ENCODE results near the gene MAN1A1. TPM values are rescaled to one million over a fixed set of nuclear protein-coding genes. Genes with fewer than 3 reads are reported as not detected.
A peak's percentile ranks its signal among the peaks of the same experiment; 100 is the strongest.

Gene MAN1A1
- total RNA-seq (2021; fragmentation: NEBNext Ultra II Directional; extraction: Animal tissue kit (Norgen Biotek cat#: 25700)) (5.4 TPM in 2 replicates), polyA plus RNA-seq (2011; rRNA removed) (1.5 and 1.8 TPM in 2 replicates), polyA minus RNA-seq (2011; rRNA and poly(A)+ RNA removed) (1.5 and 2.1 TPM in 2 replicates)
- polyA plus RNA-seq (2011; cell fraction: cytosol; rRNA removed): 2.7 TPM
- polyA plus RNA-seq (2011; cell fraction: nucleus; rRNA removed): 1.2 TPM
- polyA plus RNA-seq (2012, experiment 1 of 2): 1.7 to 3.3 TPM (median 2.2 TPM) in 4 replicates
- polyA plus RNA-seq (2012, experiment 2 of 2): 0.60 TPM
- polyA plus RNA-seq (2013, experiment 1 of 2): 5.1 TPM
- polyA plus RNA-seq (2013, experiment 2 of 2): 5.6 TPM
- 2.9 TPM for polyA minus RNA-seq (2011; cell fraction: cytosol; rRNA and poly(A)+ RNA removed)
- polyA minus RNA-seq (2011; cell fraction: nucleus; rRNA and poly(A)+ RNA removed): 4.3 TPM
- long read RNA-seq, experiment 1, full-length matches to known transcripts: 3 of 8 reads
- long read RNA-seq, experiment 1, partial matches to known transcripts: 3 of 8 reads
- long read RNA-seq, experiment 1, other reads (novel, unspliced or antisense): 2 of 8 reads
- long read RNA-seq, experiment 2, partial matches to known transcripts: 0 of 3 reads
- long read RNA-seq, experiment 2, other reads (novel, unspliced or antisense): 3 of 3 reads

- Histone ChIP-seq H4K5ac (ENCODE audit: insufficient read length, low read depth, low read length) (peak within 1 kb of the TSS; percentile 41), H2BK15ac (ENCODE audit: low read length) (no peak within 1 kb of the TSS), H3K23me2 (ENCODE audit: low read depth, low read length) (peaks cover 15% of the 10 kb centered on the region; the same call in 1 of the 2 replicates), H3K23ac (ENCODE audit: insufficient read length) (no peak within 1 kb of the TSS), H3K79me1 (ENCODE audit: low read depth, low read length) (no peaks in the 10 kb centered on the region), H3K9me3 (ENCODE audit: insufficient read depth in 2 of 2, low read depth in 1 of 2, low read length in 1 of 2) (no peaks in the 10 kb centered on the region), H3K36me3 (ENCODE audit: control insufficient read depth in 2 of 4, insufficient read depth in 4 of 4, low read length in 3 of 4) (no peaks in the 10 kb centered on the region), H2BK12ac (ENCODE audit: low read depth, low read length) (no peak within 1 kb of the TSS), H3K27me3 (replicated peaks in 1 of 4; ENCODE audit: control insufficient read depth in 3 of 4, extremely low read depth in 1 of 4, insufficient read depth in 3 of 4, low read length in 3 of 4) (peaks cover 0 to 18% (median 14%) of the 10 kb centered on the region in 4 experiments; a peak in 6 of 7 replicates), H3K4me1 (replicated peaks in 1 of 4; ENCODE audit: control insufficient read depth in 3 of 4, insufficient read depth in 4 of 4, low read length in 3 of 4) (peaks cover 2 to 10% (median 5%) of the 10 kb centered on the region in 4 experiments; a peak in 4 of 7 replicates), H2BK20ac (ENCODE audit: low read length) (no peak within 1 kb of the TSS), H3K4me2 (ENCODE audit: insufficient read depth in 1 of 2, low read depth in 2 of 2, low read length in 2 of 2) (peak within 1 kb of the TSS; percentile 83 to 88), H3K18ac (ENCODE audit: extremely low read depth, low read length) (peak within 1 kb of the TSS; percentile 79), H3K56ac (replicated peaks; ENCODE audit: insufficient read length, low read depth, low read length) (no peak within 1 kb of the TSS), H4K20me1 (replicated peaks in 1 of 2; ENCODE audit: control insufficient read depth in 1 of 2, insufficient read depth in 2 of 2, low read length in 2 of 2) (no peaks in the 10 kb centered on the region), H3K14ac (ENCODE audit: insufficient read length) (no peak within 1 kb of the TSS), H3K4me3 (ENCODE audit: extremely low read depth in 1 of 4, insufficient read depth in 2 of 4, low read depth in 3 of 4, low read length in 4 of 4) (peak within 1 kb of the TSS; percentile 59 to 94 (median 74)), H3K27ac (ENCODE audit: low read depth, low read length) (no peak within 1 kb of the TSS), H2BK120ac (replicated peaks; ENCODE audit: low read depth, low read length) (no peak within 1 kb of the TSS), H4K8ac (ENCODE audit: extremely low read depth, insufficient read depth, low read length) (peak within 1 kb of the TSS; percentile 91), H4K91ac (replicated peaks; ENCODE audit: insufficient read length, low read length) (peak within 1 kb of the TSS; percentile 56), H2AK5ac (ENCODE audit: low read depth, low read length) (no peak within 1 kb of the TSS), H2AFZ (ENCODE audit: low read length) (peak within 1 kb of the TSS; percentile 28), H3K79me2 (ENCODE audit: control insufficient read depth in 1 of 2, insufficient read depth in 2 of 2, low read length in 2 of 2) (no peaks in the 10 kb centered on the region), H3K4ac (replicated peaks; ENCODE audit: insufficient read length, low read depth, low read length) (no peak within 1 kb of the TSS), H2BK5ac (ENCODE audit: low read depth, low read length) (no peak within 1 kb of the TSS; the same call in 1 of the 2 replicates), H3K9ac (replicated peaks in 1 of 4; ENCODE audit: extremely low read depth in 1 of 4, low read depth in 3 of 4, low read length in 3 of 4) (peak within 1 kb of the TSS; percentile 12 to 62 (median 28); a peak in 6 of 7 replicates)
- 2% methylated on average over 20 of the region's 103 CpGs; no CpG with 5 or more reads in 1 of the 2 experiments for WGBS, 2 experiments (ENCODE audit: extremely low coverage in 1 of 2, insufficient coverage in 1 of 2, insufficient read length in 1 of 2, insufficient replicate concordance in 2 of 2, low coverage in 1 of 2, low lambda C conversion rate in 2 of 2, missing lambda C conversion rate in 1 of 2)
- ChIA-PET POLR2A (ENCODE audit: partially characterized antibody) (interaction anchor here (1.1 kb wide), 1 partner anchor 54 kb away, joined by 3 read pairs; no protein-coding TSS in a partner anchor), CTCF (ENCODE audit: partially characterized antibody) (interaction anchor here (3.6 kb wide), 1 partner anchor 16 kb away, joined by 23 read pairs; no protein-coding TSS in a partner anchor)
- FAIRE-seq (no peak), DNase-seq (ENCODE audit: low read depth in 1 of 2, low spot score in 2 of 2) (peak; percentile 36 to 94)
- TF ChIP-seq BACH1 (IDR thresholded peaks at IDR 0.05; ENCODE audit: low read length): peak; percentile 33; the same call in 1 of the 2 replicates
- TF ChIP-seq ASH2L (IDR thresholded peaks at IDR 0.05; ENCODE audit: low read length): peak; percentile 91
- no peak; a peak in 1 of 3 replicates for TF ChIP-seq POLR2A (IDR thresholded peaks at IDR 0.05; ENCODE audit: control extremely low read depth in 1 of 2, low read depth in 2 of 2, low read length in 2 of 2)
- no peak for TF ChIP-seq CEBPB (IDR thresholded peaks at IDR 0.05; ENCODE audit: low read depth, low read length)
- TF ChIP-seq MAX (IDR thresholded peaks at IDR 0.05): peak; percentile 50
- TF ChIP-seq SIRT6 (IDR thresholded peaks at IDR 0.05; ENCODE audit: low read length): no peak
- 0 out of 2 replicates have a peak, but pooled peaks have one; percentile 31 for TF ChIP-seq CHD2 (IDR thresholded peaks at IDR 0.05; ENCODE audit: low read length)
- no peak for TF ChIP-seq SP2 (IDR thresholded peaks at IDR 0.05; ENCODE audit: low read length)
- TF ChIP-seq ATF3 (IDR thresholded peaks at IDR 0.05; ENCODE audit: insufficient read depth, low read depth, low read length): no peak
Observed at GRCh38 chr6:119349361-119350201, at the start of gene MAN1A1. MAN1A1 (minus strand) TSS chr6:119349761; CDS start chr6:119349065, 696 bp downstream.
